ENCODE data around the gene ROBO2. TPM values are rescaled to one million over a fixed set of nuclear protein-coding genes. Genes with fewer than 3 reads are reported as not detected.
A peak's percentile ranks its signal among the peaks of the same experiment; 100 is the strongest.

Gene ROBO2
- total RNA-seq = 10 to 100 TPM; 12.0 to 29.1 (median 14.0) TPM

DNA sequence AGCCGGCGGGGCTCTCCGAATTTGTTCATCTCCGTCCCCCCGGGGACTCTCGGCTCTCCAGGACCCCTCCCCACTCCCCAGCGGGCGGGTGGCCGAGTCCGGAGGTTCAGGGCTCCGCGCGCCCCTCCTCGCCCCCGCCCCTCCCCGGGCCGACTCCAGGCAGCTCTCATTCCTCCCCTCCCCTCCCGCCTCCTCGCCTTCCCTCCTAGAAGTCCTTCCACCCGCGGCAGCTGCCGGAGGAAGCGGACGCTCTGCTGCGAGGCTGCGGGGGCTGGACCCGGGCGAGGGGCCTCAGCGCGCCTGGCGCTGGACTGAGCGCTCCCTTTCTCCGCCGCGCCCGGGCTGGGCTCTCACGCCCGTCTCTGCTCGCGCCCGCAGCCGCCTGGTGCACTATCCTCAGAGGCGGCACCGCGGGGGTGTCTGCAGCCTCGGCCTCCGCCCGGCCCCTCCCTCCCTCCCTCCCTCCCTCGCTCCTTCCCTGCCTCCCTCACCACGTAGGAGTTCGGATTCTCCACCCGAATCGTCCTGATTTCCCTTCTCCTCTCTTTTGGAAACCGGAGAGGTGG is at the start of gene ROBO2:
Gene ROBO2 (plus strand): TSS at position 494 of the 566 bp plus-strand sequence. CDS start 687 bp downstream, outside the sequence.
- TF ChIP-seq POLR2AphosphoS5 (IDR thresholded peaks at IDR 0.05) (peak in 1 of 2 donors; percentile 19), EP300 (IDR thresholded peaks at IDR 0.05) (no peak), POLR2A (IDR thresholded peaks at IDR 0.05) (no peak)
- TF ChIP-seq, protein P1, sequence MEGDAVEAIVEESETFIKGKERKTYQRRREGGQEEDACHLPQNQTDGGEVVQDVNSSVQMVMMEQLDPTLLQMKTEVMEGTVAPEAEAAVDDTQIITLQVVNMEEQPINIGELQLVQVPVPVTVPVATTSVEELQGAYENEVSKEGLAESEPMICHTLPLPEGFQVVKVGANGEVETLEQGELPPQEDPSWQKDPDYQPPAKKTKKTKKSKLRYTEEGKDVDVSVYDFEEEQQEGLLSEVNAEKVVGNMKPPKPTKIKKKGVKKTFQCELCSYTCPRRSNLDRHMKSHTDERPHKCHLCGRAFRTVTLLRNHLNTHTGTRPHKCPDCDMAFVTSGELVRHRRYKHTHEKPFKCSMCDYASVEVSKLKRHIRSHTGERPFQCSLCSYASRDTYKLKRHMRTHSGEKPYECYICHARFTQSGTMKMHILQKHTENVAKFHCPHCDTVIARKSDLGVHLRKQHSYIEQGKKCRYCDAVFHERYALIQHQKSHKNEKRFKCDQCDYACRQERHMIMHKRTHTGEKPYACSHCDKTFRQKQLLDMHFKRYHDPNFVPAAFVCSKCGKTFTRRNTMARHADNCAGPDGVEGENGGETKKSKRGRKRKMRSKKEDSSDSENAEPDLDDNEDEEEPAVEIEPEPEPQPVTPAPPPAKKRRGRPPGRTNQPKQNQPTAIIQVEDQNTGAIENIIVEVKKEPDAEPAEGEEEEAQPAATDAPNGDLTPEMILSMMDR (IDR thresholded peaks at IDR 0.05) = no peak
- no peaks in the 10 kb centered on the region for H3K36me3 ChIP-seq
- H3K4me1 ChIP-seq = peaks cover 0 to 15% (median 11%) of the 10 kb centered on the region in 4 donors
- ATAC-seq (ENCODE audit: low FRiP score in 2 of 2) = peak; percentile 58 to 81
- H3K9me3 ChIP-seq = no peaks in the 10 kb centered on the region
- peak within 1 kb of the TSS; percentile 29 to 57 (median 45) for H3K4me3 ChIP-seq
- peaks cover 0 to 9% (median 2%) of the 10 kb centered on the region in 4 donors for H3K27me3 ChIP-seq
- WGBS, 2 donors = 2% methylated on average over 9 to 24 of the region's 54 CpGs
- H3K27ac ChIP-seq = peak within 1 kb of the TSS; percentile 39 to 73 (median 56)
- DNase-seq = peak; percentile 22 to 87

- Histone ChIP-seq H3K27me3 (no peaks in the 10 kb centered on the region), H3K9me3 (no peaks in the 10 kb centered on the region), H3K4me3 (no peak overlapping the region), H3K4me1 (no peaks in the 10 kb centered on the region), H3K27ac (no peak overlapping the region), H3K36me3 (no peaks in the 10 kb centered on the region)
- DNase-seq (peak in 1 of 2 donors; percentile 13), ATAC-seq (ENCODE audit: low FRiP score in 2 of 2) (no peak)
- TF ChIP-seq, protein P1 (IDR thresholded peaks at IDR 0.05) = no peak
- TF ChIP-seq POLR2AphosphoS5 (IDR thresholded peaks at IDR 0.05) = no peak
- no peak for TF ChIP-seq EP300 (IDR thresholded peaks at IDR 0.05)
- no peak for TF ChIP-seq POLR2A (IDR thresholded peaks at IDR 0.05)
- 61 to 67% methylated on average over 5 of the region's 5 CpGs for WGBS, 2 donors
Measured at GRCh38 chr3:76990606-76991005, 49.3 kb upstream of the ROBO2 start.

GRCh38 chr3:76991165-76991564 is 48.7 kb upstream of the ROBO2 start:
- Histone ChIP-seq H3K36me3 (no peaks in the 10 kb centered on the region), H3K9me3 (no peaks in the 10 kb centered on the region), H3K27me3 (no peaks in the 10 kb centered on the region), H3K4me3 (no peak overlapping the region), H3K4me1 (no peaks in the 10 kb centered on the region), H3K27ac (no peak overlapping the region)
- ATAC-seq (ENCODE audit: low FRiP score in 2 of 2) = no peak
- WGBS, 2 donors = 71 to 76% methylated on average over 3 of the region's 3 CpGs
- TF ChIP-seq, protein P1 (IDR thresholded peaks at IDR 0.05) = no peak
- no peak for TF ChIP-seq POLR2AphosphoS5 (IDR thresholded peaks at IDR 0.05)
- no peak for TF ChIP-seq EP300 (IDR thresholded peaks at IDR 0.05)
- no peak for TF ChIP-seq POLR2A (IDR thresholded peaks at IDR 0.05)
- no peak for DNase-seq

GRCh38 chr3:76997733-76998132 is 42.2 kb upstream of the ROBO2 start:
- Histone ChIP-seq H3K4me1 (no peaks in the 10 kb centered on the region), H3K9me3 (no peaks in the 10 kb centered on the region), H3K36me3 (no peaks in the 10 kb centered on the region), H3K27me3 (no peaks in the 10 kb centered on the region), H3K27ac (no peak overlapping the region), H3K4me3 (no peak overlapping the region)
- 71 to 83% methylated on average over 2 of the region's 2 CpGs for WGBS, 2 donors
- DNase-seq = no peak
- TF ChIP-seq POLR2AphosphoS5 (IDR thresholded peaks at IDR 0.05) = no peak
- TF ChIP-seq, protein P1 (IDR thresholded peaks at IDR 0.05) = no peak
- peak in 1 of 2 donors; percentile 81 for ATAC-seq (ENCODE audit: low FRiP score in 2 of 2)

DNA sequence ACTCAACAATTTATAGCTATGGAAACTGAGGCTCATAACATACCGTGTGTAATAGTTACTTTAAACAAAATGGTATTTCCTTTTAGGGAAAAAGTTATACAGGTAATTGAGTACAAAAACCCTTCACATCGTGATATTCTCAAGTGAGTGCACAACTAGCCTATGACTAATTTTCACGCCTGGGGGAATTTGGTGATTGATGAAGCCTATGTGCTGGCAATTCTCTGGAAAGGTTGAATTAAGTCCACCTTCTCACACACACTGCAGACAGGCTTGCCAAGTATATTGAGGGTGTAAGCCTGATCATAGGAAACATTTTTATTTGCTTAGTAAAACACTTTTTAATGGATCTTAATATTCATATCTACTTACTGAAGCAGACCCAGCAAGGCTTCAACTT is 41.3 kb upstream of the ROBO2 start:
- ATAC-seq (ENCODE audit: low FRiP score in 2 of 2) = no peak
- TF ChIP-seq POLR2A (IDR thresholded peaks at IDR 0.05) = no peak
- TF ChIP-seq EP300 (IDR thresholded peaks at IDR 0.05) = no peak
- TF ChIP-seq, protein P1 (IDR thresholded peaks at IDR 0.05) = no peak
- TF ChIP-seq POLR2AphosphoS5 (IDR thresholded peaks at IDR 0.05) = no peak
- Histone ChIP-seq H3K36me3 (no peaks in the 10 kb centered on the region), H3K4me3 (no peak overlapping the region), H3K27ac (no peak overlapping the region), H3K9me3 (no peaks in the 10 kb centered on the region), H3K27me3 (no peaks in the 10 kb centered on the region), H3K4me1 (no peaks in the 10 kb centered on the region)
- WGBS, 2 donors = 78 to 84% methylated on average over 3 of the region's 3 CpGs
- no peak for DNase-seq
